Panc1 (cell line): ENCODE measurements around the gene ONECUT2. TPM values are rescaled to one million over a fixed set of nuclear protein-coding genes. Genes with fewer than 3 reads are reported as not detected.

Experiments
- ATAC-seq: fragments of 200-7000 bp; cut with Tn5 transposase; 2 replicates; pipeline ENCODE4 v1.9.1; 2020; ENCODE audit warnings: mild to moderate bottlenecking, moderate library complexity
- BruUV-seq: library from RNA; stranded (reverse); fragments of 400-500 nt; replicated peaks from 2 replicates; lab custom pipeline; 2021; lab: Mats Ljungman, UMichigan
- CTCF ChIA-PET: fragments of 300-600 bp; sonication (Branson Sonifier 250); formaldehyde crosslinking; loops from one replicate; lab custom pipeline; 2022; ENCODE audit warnings: antibody characterized with exemption; lab: Charles Lee
- POLR2A ChIA-PET: fragments of 300-600 bp; sonication (Branson Sonifier 250); formaldehyde crosslinking; loops from one replicate; lab custom pipeline; 2022; ENCODE audit warnings: antibody characterized with exemption; lab: Charles Lee
- DNase-seq: peaks from one replicate; pipeline ENCODE4 v3.0.0-alpha.2; 2010; ENCODE audit warnings: low read depth, low spot score
- H3K27ac ChIP-seq: 2 replicates; pipeline ENCODE4 v1.5.1; 2011; ENCODE audit warnings: mild to moderate bottlenecking, low read length, inconsistent platforms
- H3K27me3 ChIP-seq: fragments of 200-500 bp; sonication (Bioruptor generic); 2 replicates; pipeline ENCODE4 v1.6.0; 2014; ENCODE audit warnings: low read length, inconsistent platforms; ENCODE audit not compliant: control insufficient read depth, insufficient read depth
- H3K36me3 ChIP-seq: fragments of 200-500 bp; sonication (Bioruptor generic); 2 replicates; pipeline ENCODE4 v1.5.1; 2014; ENCODE audit warnings: inconsistent platforms, mild to moderate bottlenecking, low read length, moderate library complexity; ENCODE audit not compliant: control insufficient read depth, insufficient read depth
- H3K4me1 ChIP-seq: 2 replicates; pipeline ENCODE4 v1.5.1; 2011; ENCODE audit warnings: inconsistent platforms, mild to moderate bottlenecking, low read length, moderate library complexity; ENCODE audit not compliant: control insufficient read depth, insufficient read depth
- H3K4me3 ChIP-seq, 2 experiments: 2 replicates each; pipeline ENCODE4 v1.5.1; 2011 to 2012; ENCODE audit warnings: low read depth in 2 of 2, low read length in 2 of 2, mild to moderate bottlenecking in 2 of 2, inconsistent platforms in 1 of 2, moderate library complexity in 1 of 2
- H3K9me3 ChIP-seq: fragments of 200-500 bp; sonication (Bioruptor generic); 2 replicates; pipeline ENCODE4 v1.5.1; 2014; ENCODE audit warnings: low read depth, mild to moderate bottlenecking, inconsistent platforms, low read length, moderate library complexity; ENCODE audit not compliant: control insufficient read depth, insufficient read depth
- CTCF ChIP-seq: fragments of 450-650 bp; IDR thresholded peaks from 2 replicates; pipeline ENCODE4 v1.5.1; 2017; ENCODE audit warnings: mild to moderate bottlenecking
- POLR2AphosphoS5 ChIP-seq: IDR thresholded peaks from 2 replicates; pipeline ENCODE4 v1.6.1; 2012; ENCODE audit warnings: mild to moderate bottlenecking, low read depth, low read length, moderate library complexity
- REST ChIP-seq, 2 experiments: IDR thresholded peaks; 2 replicates each; pipeline ENCODE4 v1.6.1; 2011 to 2012; ENCODE audit warnings: low read depth in 2 of 2, control low read depth in 1 of 2, low read length in 1 of 2, mild to moderate bottlenecking in 1 of 2, moderate library complexity in 1 of 2; ENCODE audit not compliant: insufficient read depth in 1 of 2
- SIN3A ChIP-seq: IDR thresholded peaks from 2 replicates; pipeline ENCODE4 v1.6.1; 2012; ENCODE audit warnings: low read depth, mild to moderate bottlenecking, low read length, moderate library complexity, borderline replicate concordance; ENCODE audit not compliant: insufficient read depth
- TCF7L2 ChIP-seq: IDR thresholded peaks from 2 replicates; pipeline ENCODE4 v1.6.1; 2011; ENCODE audit warnings: mild to moderate bottlenecking, low read depth, low read length, inconsistent platforms
- in situ Hi-C: cut with HindIII; loops from 2 replicates; pipeline ENCODE4 v1.10.0; 2016; ENCODE audit warnings: low sequenced_read_pairs, low pct_unique_long_range_greater_than_20kb
- intact Hi-C: fragments of 100-400 bp; cut with micrococcal nuclease; formaldehyde crosslinking; loops from one replicate; pipeline ENCODE4 v1.10.0; 2022; ENCODE audit not compliant: unreplicated experiment
- total RNA-seq: library from RNA; stranded (reverse); gene quantifications from one replicate; pipeline ENCODE4 v1.2.1, GENCODE V29; 2021; ENCODE audit not compliant: unreplicated experiment

The ONECUT2 gene
- total RNA-seq, 1 experiment from 2014 or later = 0.59 TPM

- BruUV-seq = no TSS peak
- Histone ChIP-seq H3K4me1 (no peaks in the 10 kb centered on the region), H3K27ac (no peak overlapping the region), H3K27me3 (no peaks in the 10 kb centered on the region), H3K36me3 (no peaks in the 10 kb centered on the region), H3K9me3 (no peaks in the 10 kb centered on the region), H3K4me3 (no peak overlapping the region)
- CTCF ChIA-PET = no interaction called here
- TF ChIP-seq SIN3A (no peak), REST (IDR thresholded peaks at IDR 0.05; ENCODE audit: insufficient read depth in 1 of 2, low read depth in 2 of 2, low read length in 1 of 2) (no peak), CTCF (no peak), POLR2AphosphoS5 (no peak), TCF7L2 (no peak)
- DNase-seq (no peak), ATAC-seq (no peak)
- intact Hi-C loops (no loop called here), in situ Hi-C loops (no loop called here)
- POLR2A ChIA-PET = no interaction called here
These were observed 98.8 kb downstream of the ONECUT2 start for GRCh38 chr18:57533868-57534510.

GRCh38 chr18:57534511-57534909 lies 99.3 kb downstream of the ONECUT2 start:
- no peak for DNase-seq
- BruUV-seq = no TSS peak
- Histone ChIP-seq H3K9me3 (no peaks in the 10 kb centered on the region), H3K36me3 (no peaks in the 10 kb centered on the region), H3K4me1 (no peaks in the 10 kb centered on the region), H3K4me3 (no peak overlapping the region), H3K27ac (no peak overlapping the region), H3K27me3 (no peaks in the 10 kb centered on the region)
- intact Hi-C loops (no loop called here), in situ Hi-C loops (no loop called here)
- no peak for TF ChIP-seq REST (IDR thresholded peaks at IDR 0.05; ENCODE audit: insufficient read depth in 1 of 2, low read depth in 2 of 2, low read length in 1 of 2)
- no peak for TF ChIP-seq POLR2AphosphoS5
- TF ChIP-seq SIN3A = no peak
- TF ChIP-seq CTCF = no peak
- TF ChIP-seq TCF7L2 = no peak
- POLR2A ChIA-PET = interaction anchor here (0.6 kb wide), 1 partner anchor 213 kb away, joined by 4 read pairs; no protein-coding TSS in a partner anchor
- no peak for ATAC-seq
- CTCF ChIA-PET = no interaction called here
